Esophagus (tissue), 2 donors: ENCODE results near the gene SFXN5. TPM values are rescaled to one million over a fixed set of nuclear protein-coding genes. Genes with fewer than 3 reads are reported as not detected.
A peak's percentile ranks its signal among the peaks of the same experiment; 100 is the strongest.

Experiments
- H3K27ac ChIP-seq, 2 donors: one replicate each; pipeline ENCODE4 v1.5.1; 2013; ENCODE audit warnings: low read depth in 2 of 2, mild to moderate bottlenecking in 2 of 2, inconsistent platforms in 1 of 2, low read length in 1 of 2, moderate library complexity in 1 of 2
- H3K27me3 ChIP-seq, 2 donors: one replicate each; pipeline ENCODE4 v1.6.1; 2013; ENCODE audit warnings: low read length in 2 of 2, control low read depth in 1 of 2, mild to moderate bottlenecking in 1 of 2; ENCODE audit not compliant: insufficient read depth in 2 of 2, control insufficient read depth in 1 of 2
- H3K36me3 ChIP-seq, 2 donors: one replicate each; pipeline ENCODE4 v1.6.1; 2013; ENCODE audit warnings: low read length in 1 of 2; ENCODE audit not compliant: control insufficient read depth in 2 of 2, insufficient read depth in 2 of 2
- H3K4me1 ChIP-seq, 2 donors: one replicate each; pipeline ENCODE4 v1.6.1; 2013; ENCODE audit warnings: low read length in 1 of 2; ENCODE audit not compliant: control insufficient read depth in 2 of 2, insufficient read depth in 2 of 2
- H3K4me3 ChIP-seq, 2 donors: one replicate each; pipeline ENCODE4 v1.5.1; 2013; ENCODE audit warnings: low read length in 2 of 2, mild to moderate bottlenecking in 2 of 2, low read depth in 1 of 2, moderate library complexity in 1 of 2
- H3K9me3 ChIP-seq, 2 donors: one replicate each; pipeline ENCODE4 v1.6.1; 2013; ENCODE audit warnings: mild to moderate bottlenecking in 2 of 2, low read depth in 1 of 2, low read length in 1 of 2, moderate library complexity in 1 of 2; ENCODE audit not compliant: control insufficient read depth in 2 of 2, insufficient read depth in 1 of 2
- WGBS, 2 donors: extraction: QIAGEN DNeasy Blood & Tissue Kit; methylation state at CpG; one replicate each; pipeline ENCODE4 v1.1.7; 2013; 5-methylcytosine and 5-hydroxymethylcytosine counted together
- polyA plus RNA-seq, 2 donors: library from polyadenylated mRNA; stranded (reverse); fragments of 200-250 nt; gene quantifications; one replicate each; pipeline ENCODE4 v1.2.3, GENCODE V29; 2013
- donor health status: healthy with polysubstance abuse.
- donor health status: Bipolar disorder and iron deficiency.

SFXN5 gene
- polyA plus RNA-seq, 2 donors: 4.2 to 6.6 TPM

- Histone ChIP-seq H3K4me3 (no peak overlapping the region), H3K27ac (no peak overlapping the region), H3K36me3 (no peaks in the 10 kb centered on the region), H3K4me1 (peaks cover 0 to 11% of the 10 kb centered on the region in 2 donors), H3K27me3 (peaks cover 24 to 40% of the 10 kb centered on the region in 2 donors), H3K9me3 (peaks cover 0 to 7% of the 10 kb centered on the region in 2 donors)
- WGBS, 2 donors: 9 to 15% methylated on average over 26 of the region's 26 CpGs
These were observed 146.1 kb downstream of the SFXN5 start for GRCh38 chr2:72925328-72925943.

- H3K9me3 ChIP-seq: peaks cover 0 to 10% of the 10 kb centered on the region in 2 donors
- 3 to 5% methylated on average over 61 of the region's 61 CpGs for WGBS, 2 donors
- no peak overlapping the region for H3K27ac ChIP-seq
- no peaks in the 10 kb centered on the region for H3K36me3 ChIP-seq
- peaks cover 24 to 48% of the 10 kb centered on the region in 2 donors for H3K27me3 ChIP-seq
- H3K4me3 ChIP-seq: peak overlapping the region in 1 of 2 donors; percentile 2
- H3K4me1 ChIP-seq: peaks cover 6 to 11% of the 10 kb centered on the region in 2 donors
These were observed 146.9 kb downstream of the SFXN5 start for GRCh38 chr2:72924353-72925240.

- Histone ChIP-seq H3K27me3 (peaks cover 24 to 55% of the 10 kb centered on the region in 2 donors), H3K4me3 (no peak overlapping the region)
- 4% methylated on average over 30 to 36 of the region's 36 CpGs for WGBS, 2 donors
These were observed 147.6 kb downstream of the SFXN5 start for GRCh38 chr2:72923833-72924352.

GRCh38 chr2:72921853-72922252, 149.7 kb downstream of the SFXN5 start:
- Histone ChIP-seq H3K36me3 (no peaks in the 10 kb centered on the region), H3K27me3 (peaks cover 18 to 62% of the 10 kb centered on the region in 2 donors), H3K27ac (no peak overlapping the region), H3K4me1 (peaks cover 14 to 25% of the 10 kb centered on the region in 2 donors), H3K9me3 (peaks cover 0 to 10% of the 10 kb centered on the region in 2 donors), H3K4me3 (no peak overlapping the region)
- WGBS, 2 donors: 64 to 88% methylated on average over 1 of the region's 1 CpG

More at GRCh38 chr2:72923833-72924352, 147.6 kb downstream of the SFXN5 start:
- no peak overlapping the region for H3K27ac ChIP-seq
- H3K36me3 ChIP-seq: no peaks in the 10 kb centered on the region
- peaks cover 0 to 10% of the 10 kb centered on the region in 2 donors for H3K9me3 ChIP-seq
- H3K4me1 ChIP-seq: peaks cover 6 to 11% of the 10 kb centered on the region in 2 donors

- Histone ChIP-seq H3K27ac (no peak overlapping the region), H3K4me3 (no peak overlapping the region), H3K36me3 (no peaks in the 10 kb centered on the region), H3K4me1 (peaks cover 14 to 29% of the 10 kb centered on the region in 2 donors), H3K27me3 (peaks cover 18 to 67% of the 10 kb centered on the region in 2 donors), H3K9me3 (peaks cover 0 to 10% of the 10 kb centered on the region in 2 donors)
- WGBS, 2 donors: 40 to 43% methylated on average over 15 of the region's 15 CpGs
These were observed 150.2 kb downstream of the SFXN5 start for GRCh38 chr2:72921088-72921851.

- H3K36me3 ChIP-seq: no peaks in the 10 kb centered on the region
- peaks cover 18 to 70% of the 10 kb centered on the region in 2 donors for H3K27me3 ChIP-seq
- peaks cover 0 to 10% of the 10 kb centered on the region in 2 donors for H3K9me3 ChIP-seq
- WGBS, 2 donors: 8% methylated on average over 77 of the region's 77 CpGs
- no peak overlapping the region for H3K27ac ChIP-seq
- H3K4me3 ChIP-seq: peak overlapping the region in 1 of 2 donors; percentile 2
- peaks cover 14 to 29% of the 10 kb centered on the region in 2 donors for H3K4me1 ChIP-seq
These were observed 151.0 kb downstream of the SFXN5 start for GRCh38 chr2:72920318-72921087.

GRCh38 chr2:72919414-72920317, 151.8 kb downstream of the SFXN5 start:
- Histone ChIP-seq H3K27me3 (peaks cover 18 to 68% of the 10 kb centered on the region in 2 donors), H3K27ac (no peak overlapping the region), H3K4me1 (peaks cover 14 to 27% of the 10 kb centered on the region in 2 donors), H3K4me3 (peak overlapping the region in 1 of 2 donors; percentile 2), H3K36me3 (no peaks in the 10 kb centered on the region), H3K9me3 (peaks cover 0 to 10% of the 10 kb centered on the region in 2 donors)
- WGBS, 2 donors: 9 to 10% methylated on average over 48 of the region's 48 CpGs
